Breast epithelium (tissue), 3 donors: Measurements from ENCODE around the gene LNX1.

Experiments used
- POLR2A ChIP-seq: fragments of 450-650 bp; IDR thresholded peaks from one replicate; pipeline ENCODE4 v1.6.1; 2016; ENCODE audit warnings: antibody characterized with exemption, mild to moderate bottlenecking, moderate library complexity
- POLR2AphosphoS5 ChIP-seq, 3 donors: sonication (generic); formaldehyde crosslinking; IDR thresholded peaks; one replicate each; pipeline ENCODE4 v1.6.1; 2017; ENCODE audit warnings: antibody characterized with exemption in 3 of 3
- TF ChIP-seq, protein P1 (sequence below), 3 donors: fragments of 450-650 bp; IDR thresholded peaks; one replicate each; pipeline ENCODE4 v1.5.1; 2016 to 2017; ENCODE audit warnings: antibody characterized with exemption in 3 of 3, mild to moderate bottlenecking in 3 of 3, moderate library complexity in 3 of 3

DNA sequence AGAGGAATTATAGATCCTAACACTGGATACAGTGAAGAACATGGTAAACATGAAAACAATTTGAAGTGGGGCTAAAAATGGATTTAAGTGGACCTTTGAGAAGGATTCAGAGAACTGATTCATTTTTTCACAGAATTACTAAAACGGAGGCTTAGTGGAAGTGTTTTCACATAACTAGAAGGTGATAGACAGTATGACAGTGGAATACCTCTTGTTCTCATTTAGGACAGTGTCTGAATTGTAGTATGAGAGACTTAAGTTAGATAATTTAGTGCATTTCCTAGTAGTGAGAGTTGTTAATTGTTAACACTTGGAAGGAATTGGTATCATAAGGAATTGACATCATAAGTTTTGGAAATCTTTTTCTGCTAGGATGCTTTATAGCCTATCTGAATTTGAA is 149.7 kb downstream of the LNX1 start:
- TF ChIP-seq, protein P1, sequence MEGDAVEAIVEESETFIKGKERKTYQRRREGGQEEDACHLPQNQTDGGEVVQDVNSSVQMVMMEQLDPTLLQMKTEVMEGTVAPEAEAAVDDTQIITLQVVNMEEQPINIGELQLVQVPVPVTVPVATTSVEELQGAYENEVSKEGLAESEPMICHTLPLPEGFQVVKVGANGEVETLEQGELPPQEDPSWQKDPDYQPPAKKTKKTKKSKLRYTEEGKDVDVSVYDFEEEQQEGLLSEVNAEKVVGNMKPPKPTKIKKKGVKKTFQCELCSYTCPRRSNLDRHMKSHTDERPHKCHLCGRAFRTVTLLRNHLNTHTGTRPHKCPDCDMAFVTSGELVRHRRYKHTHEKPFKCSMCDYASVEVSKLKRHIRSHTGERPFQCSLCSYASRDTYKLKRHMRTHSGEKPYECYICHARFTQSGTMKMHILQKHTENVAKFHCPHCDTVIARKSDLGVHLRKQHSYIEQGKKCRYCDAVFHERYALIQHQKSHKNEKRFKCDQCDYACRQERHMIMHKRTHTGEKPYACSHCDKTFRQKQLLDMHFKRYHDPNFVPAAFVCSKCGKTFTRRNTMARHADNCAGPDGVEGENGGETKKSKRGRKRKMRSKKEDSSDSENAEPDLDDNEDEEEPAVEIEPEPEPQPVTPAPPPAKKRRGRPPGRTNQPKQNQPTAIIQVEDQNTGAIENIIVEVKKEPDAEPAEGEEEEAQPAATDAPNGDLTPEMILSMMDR (IDR thresholded peaks at IDR 0.05), result no peak
- TF ChIP-seq POLR2A (no peak), POLR2AphosphoS5 (IDR thresholded peaks at IDR 0.05) (no peak)
